Activated CD4-positive, CD25-positive, alpha-beta regulatory T cell treated with anti-CD3 and anti-CD28 coated beads, Interleukin-2, amount 50 U/mL, for 16 hours (primary cell): ENCODE measurements around the gene CASKIN1.
"Not testable (repeated sequence)": the region's sequence is repeated elsewhere in the genome, so short reads cannot be mapped to it uniquely, and the experiment has no call there.

Experiments
- DNase-seq: peaks from one replicate; pipeline ENCODE4 v3.0.0-alpha.2; 2020; ENCODE audit warnings: low read depth, low spot score

CASKIN1 gene, protein sequence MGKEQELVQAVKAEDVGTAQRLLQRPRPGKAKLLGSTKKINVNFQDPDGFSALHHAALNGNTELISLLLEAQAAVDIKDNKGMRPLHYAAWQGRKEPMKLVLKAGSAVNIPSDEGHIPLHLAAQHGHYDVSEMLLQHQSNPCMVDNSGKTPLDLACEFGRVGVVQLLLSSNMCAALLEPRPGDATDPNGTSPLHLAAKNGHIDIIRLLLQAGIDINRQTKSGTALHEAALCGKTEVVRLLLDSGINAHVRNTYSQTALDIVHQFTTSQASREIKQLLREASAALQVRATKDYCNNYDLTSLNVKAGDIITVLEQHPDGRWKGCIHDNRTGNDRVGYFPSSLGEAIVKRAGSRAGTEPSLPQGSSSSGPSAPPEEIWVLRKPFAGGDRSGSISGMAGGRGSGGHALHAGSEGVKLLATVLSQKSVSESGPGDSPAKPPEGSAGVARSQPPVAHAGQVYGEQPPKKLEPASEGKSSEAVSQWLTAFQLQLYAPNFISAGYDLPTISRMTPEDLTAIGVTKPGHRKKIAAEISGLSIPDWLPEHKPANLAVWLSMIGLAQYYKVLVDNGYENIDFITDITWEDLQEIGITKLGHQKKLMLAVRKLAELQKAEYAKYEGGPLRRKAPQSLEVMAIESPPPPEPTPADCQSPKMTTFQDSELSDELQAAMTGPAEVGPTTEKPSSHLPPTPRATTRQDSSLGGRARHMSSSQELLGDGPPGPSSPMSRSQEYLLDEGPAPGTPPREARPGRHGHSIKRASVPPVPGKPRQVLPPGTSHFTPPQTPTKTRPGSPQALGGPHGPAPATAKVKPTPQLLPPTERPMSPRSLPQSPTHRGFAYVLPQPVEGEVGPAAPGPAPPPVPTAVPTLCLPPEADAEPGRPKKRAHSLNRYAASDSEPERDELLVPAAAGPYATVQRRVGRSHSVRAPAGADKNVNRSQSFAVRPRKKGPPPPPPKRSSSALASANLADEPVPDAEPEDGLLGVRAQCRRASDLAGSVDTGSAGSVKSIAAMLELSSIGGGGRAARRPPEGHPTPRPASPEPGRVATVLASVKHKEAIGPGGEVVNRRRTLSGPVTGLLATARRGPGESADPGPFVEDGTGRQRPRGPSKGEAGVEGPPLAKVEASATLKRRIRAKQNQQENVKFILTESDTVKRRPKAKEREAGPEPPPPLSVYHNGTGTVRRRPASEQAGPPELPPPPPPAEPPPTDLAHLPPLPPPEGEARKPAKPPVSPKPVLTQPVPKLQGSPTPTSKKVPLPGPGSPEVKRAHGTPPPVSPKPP (N-terminal part only)

GRCh38 chr16:2196162-2196980 lies at the start of gene CASKIN1:
Gene CASKIN1 (minus strand): TSS chr16:2196605. CDS start chr16:2196432, 173 bp downstream.
- no peak for DNase-seq

DNA sequence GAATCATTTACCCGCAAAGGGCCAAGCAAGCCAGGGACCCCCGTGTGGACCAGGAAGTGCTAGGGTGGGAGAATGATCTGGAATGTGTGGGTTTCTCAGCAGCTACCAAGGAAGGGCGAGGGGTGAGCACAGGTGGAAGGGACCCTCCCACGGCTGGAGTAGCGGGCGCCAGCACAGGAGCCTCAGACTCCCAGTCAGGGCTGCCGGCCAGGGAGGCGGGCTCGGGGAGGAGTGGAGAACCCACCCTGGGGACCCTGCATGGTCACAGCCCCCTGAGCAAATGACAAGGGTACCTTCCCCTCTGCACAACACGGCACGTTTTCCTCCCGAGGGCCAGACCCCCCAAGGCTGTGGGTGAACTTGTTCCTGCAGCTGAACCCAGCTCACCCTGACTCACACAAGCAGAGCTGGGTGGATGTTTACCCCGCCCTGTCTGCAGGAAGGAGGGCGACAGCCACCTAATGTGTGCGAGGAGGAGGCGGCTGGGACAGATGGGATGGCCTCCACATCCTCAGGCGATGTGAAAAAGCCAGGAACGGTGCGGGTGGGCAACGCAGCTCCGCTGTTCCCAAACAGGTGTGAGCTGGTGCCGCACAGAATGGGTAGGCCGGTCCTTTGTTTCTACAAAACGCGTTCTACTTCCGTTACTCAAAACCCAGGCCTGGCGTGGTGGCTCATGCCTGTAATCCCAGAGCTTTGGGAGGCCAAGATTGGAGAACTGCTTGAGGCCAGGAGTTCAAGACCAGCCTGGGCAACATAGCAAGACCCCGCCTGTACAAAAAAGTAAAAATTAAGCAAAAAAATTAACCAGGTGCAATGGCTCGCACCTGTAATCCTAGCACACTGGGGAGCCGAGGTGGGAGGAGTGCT lies 48.8 kb upstream of the CASKIN1 start:
- no peak for DNase-seq

DNA sequence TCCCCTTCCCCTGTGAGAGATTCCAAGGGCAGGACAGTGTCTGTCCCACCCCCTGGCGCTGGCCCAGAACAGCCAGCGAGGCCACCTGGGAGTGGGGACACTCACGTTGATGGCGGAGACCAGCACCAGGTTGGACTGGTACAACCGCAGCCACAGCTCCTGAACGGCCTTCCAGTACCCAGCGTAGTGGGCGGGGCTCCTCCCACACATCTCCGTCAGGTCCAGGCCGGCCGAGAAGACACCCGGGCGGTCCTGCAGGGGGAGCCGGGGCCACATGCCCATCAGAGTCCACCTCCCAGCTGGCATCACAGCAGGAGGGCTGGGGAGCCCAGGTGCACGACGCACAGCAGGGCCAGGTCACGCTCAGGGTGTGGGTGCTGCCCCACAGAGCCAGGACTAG lies 47.9 kb upstream of the CASKIN1 start:
- DNase-seq = no peak

DNA sequence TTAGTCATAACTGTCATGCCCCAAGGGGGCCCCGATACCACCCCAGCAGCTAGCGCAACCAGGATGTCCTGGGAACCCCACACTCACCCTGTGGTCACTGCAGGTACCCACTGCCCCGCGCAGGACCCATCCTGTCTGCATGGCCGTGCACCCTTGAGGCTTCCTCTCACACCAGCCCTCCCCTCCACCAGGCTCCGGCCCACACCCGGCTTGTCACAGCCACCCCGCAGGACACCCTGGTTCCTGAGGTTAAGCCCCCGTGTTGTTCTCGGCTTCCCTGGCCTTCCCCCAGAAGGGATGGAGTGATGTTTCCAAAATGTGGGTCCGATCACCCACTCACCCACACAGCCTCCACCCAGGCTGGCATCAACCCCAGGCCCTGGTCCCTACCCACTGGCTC lies 47.4 kb upstream of the CASKIN1 start:
- DNase-seq = no peak

- DNase-seq = no peak
These were observed 46.7 kb upstream of the CASKIN1 start for GRCh38 chr16:2243031-2243528.

- DNase-seq = no peak
These were observed 46.2 kb upstream of the CASKIN1 start for GRCh38 chr16:2242598-2242997.

DNA sequence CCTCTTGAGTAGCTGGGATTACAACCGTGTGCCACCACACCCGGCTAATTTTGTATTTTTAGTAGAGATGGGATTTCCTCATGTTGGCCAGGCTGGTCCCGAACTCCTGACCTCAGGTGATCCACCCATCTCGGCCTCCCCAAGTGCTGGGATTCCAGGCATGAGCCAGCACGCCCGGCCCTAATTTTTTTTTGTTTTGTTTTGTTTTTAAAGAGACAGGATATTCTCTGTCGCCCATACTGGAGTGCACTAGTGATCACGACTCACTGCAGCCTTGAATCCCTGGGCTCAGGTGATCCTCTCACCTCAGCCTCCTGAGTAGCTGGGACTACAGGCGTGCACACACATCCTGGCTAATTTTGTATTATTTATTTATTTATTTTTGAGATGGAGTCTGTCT lies 43.9 kb upstream of the CASKIN1 start:
- DNase-seq = not testable (repeated sequence)

DNA sequence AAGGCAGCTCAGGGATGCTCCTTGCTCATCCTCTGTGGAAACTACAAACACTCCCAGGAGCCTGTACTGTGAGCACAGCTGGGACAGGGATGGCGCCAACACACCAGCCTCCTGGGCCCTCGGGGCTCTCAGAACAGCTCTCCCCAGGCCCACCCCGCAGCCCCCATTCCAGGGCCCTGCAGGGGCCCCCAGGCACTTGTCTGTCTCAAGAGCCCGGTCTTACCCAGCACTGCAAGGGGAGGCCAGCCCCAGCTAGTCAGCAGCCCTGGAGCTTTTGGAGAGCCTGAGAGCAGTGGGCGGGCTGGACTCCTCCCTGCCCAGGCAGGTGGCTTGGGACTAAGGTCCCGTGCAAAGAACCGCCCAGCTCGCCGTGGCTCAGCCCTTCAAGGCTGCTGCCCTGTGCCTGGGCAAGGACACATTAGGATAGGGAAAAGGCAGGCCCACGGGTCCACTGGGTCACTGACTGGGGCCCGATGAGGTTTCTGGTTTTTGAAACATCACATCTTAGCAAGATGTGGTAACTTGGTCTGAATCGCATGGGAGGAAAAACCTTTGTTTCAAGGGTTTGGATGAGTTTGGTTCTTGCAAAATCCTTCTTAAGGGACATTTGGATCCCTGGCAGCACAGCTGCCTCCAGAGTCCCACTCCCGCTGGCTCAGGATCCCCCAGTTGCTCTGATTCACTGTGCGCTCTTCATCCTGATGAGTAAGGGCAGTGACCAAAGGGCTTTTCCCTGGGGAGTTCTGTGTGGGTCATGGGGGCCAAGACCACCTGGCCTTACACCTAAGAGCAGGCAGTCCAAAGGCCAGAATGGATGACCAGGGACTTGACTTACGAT lies 42.7 kb upstream of the CASKIN1 start:
- no peak for DNase-seq

DNA sequence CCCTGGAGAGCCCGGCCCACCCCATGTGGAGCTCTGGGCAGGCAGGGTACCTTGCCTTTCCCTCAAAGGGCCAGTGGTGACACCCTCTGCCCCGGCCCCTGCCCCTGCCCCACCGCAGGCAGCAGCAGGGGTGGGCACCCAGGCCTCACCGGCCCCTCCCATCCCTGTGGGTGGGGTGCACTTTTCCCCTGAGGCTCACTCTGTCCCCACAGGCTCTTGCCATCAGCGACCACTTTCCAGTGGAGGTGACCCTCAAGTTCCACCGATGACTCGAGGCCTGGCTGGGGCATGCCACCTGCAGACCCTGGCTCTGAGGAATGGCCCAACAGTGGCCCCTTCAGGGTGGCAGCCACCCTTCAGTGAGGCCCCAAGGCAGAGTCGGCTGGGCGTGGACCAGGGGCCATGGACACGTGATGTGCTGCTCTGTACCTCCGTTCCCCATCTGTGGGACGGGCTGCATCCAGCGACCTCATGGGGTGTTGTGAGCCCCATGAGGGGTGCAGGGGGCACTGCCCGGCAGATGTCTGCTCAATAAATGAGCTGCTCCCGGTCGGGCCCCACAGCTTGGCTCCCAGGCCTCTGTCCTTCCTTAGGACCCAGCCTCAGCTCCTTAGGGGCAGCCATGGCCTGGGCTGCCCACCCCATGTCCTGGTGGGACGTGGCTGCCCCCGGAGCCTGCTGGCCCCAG lies 41.9 kb upstream of the CASKIN1 start:
- no peak for DNase-seq

GRCh38 chr16:2237493-2238149 lies 41.2 kb upstream of the CASKIN1 start:
- DNase-seq = no peak

DNA sequence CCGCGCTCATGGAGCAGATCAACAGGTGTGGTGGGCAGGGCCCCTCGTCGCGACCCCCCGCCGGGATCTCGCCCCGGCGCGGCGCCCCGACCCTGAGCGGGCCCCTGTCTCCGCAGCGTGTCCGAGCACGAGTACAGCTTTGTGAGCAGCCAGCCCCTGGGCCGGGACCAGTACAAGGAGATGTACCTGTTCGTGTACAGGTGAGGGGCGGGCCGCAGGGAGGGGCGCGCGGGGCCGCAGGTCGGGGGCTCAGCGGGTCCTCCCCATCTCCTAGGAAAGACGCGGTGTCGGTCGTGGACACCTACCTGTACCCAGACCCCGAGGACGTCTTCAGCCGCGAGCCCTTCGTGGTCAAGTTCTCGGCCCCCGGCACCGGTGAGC lies 40.7 kb upstream of the CASKIN1 start:
- no peak for DNase-seq

DNA sequence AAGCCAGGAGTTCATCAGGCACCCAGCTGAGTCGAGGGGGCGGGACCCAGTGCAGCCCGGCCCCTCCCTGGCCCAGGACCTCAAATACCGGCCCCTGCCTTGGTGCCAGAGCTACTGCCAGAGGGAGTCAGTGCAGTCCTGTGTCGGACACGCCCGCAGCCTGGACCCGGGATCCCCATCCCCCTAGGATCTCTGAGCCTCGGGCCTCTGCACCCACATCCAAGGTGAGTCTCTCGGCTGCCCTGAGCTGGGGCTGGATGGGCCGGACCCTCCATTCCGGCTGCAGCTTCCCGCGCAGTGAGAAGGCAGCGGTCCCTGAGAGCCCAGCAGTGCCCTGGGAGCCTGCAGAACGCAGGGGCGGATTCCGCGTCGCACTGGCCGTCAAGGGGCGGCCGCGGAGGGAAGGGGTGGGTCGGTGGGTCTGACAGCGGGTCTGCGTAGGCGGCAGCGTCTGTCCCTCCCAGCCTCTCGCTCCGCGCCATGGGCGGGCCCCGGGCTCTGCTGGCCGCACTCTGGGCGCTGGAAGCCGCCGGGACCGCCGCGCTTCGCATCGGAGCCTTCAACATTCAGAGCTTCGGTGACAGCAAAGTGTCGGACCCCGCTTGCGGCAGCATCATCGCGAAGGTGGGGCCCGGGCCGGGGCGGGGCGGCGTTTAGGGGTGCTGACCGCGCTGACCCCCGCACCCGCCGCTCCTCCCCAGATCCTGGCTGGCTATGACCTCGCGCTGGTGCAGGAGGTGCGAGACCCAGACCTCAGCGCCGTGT lies 40.1 kb upstream of the CASKIN1 start, which contains the start of gene DNASE1L2:
DNASE1L2 (plus strand) TSS at position 108 of the 765 bp plus-strand sequence; CDS start at position 481, 373 bp downstream.
- DNase-seq = no peak

GRCh38 chr16:2235695-2236336 lies 39.4 kb upstream of the CASKIN1 start:
- DNase-seq = no peak

- no peak for DNase-seq
These were observed 38.8 kb upstream of the CASKIN1 start for GRCh38 chr16:2235234-2235651.

- no peak for DNase-seq
These were observed 38.4 kb upstream of the CASKIN1 start for GRCh38 chr16:2234813-2235170.
